Ishikawa (cell line): ENCODE data around the gene TFRC.

Source experiments
- MAX ChIP-seq: IDR thresholded peaks from 2 replicates; pipeline ENCODE4 v1.6.1; 2012
- RAD21 ChIP-seq: IDR thresholded peaks from 2 replicates; pipeline ENCODE4 v1.6.1; 2012; ENCODE audit warnings: low read depth
- YY1 ChIP-seq: IDR thresholded peaks from 2 replicates; pipeline ENCODE4 v1.6.1; 2012; ENCODE audit warnings: low read depth

DNA sequence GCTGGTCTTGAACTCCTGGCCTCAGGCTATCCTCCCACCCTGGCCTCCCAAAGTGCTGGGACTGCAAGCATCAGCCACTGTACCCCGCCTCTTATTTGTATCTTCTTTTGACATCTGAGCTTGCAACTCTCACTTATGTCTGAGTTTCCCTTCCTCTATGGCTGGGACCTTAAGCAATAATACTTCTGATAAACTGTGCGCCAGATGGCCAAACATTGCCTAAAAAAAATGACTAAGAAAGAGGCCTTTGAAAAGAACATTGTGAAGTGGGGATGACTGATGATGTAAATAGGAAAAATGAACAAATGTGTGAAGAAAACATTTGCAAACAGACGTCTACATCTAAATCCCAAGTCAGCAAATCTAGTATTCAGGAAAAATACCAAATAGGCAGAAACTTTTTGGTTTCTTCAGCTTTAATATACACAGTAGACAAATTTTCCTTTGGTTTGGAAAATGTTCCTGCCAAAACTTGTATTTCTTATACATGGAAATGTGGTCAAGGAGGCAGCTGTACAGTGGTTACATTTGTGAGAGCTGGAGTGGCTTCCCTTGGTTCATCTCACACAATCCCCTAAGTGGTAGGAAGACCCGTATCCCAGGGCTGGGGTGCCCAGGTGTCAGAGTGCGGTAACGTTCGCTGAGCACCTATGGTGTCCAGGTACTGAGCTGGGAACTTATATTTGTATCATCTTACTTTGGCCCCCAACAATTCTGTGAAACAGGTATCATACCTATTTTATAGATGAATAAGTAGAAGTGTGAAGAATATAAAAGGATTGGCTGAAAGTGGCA lies 11.6 kb upstream of the TFRC start:
- TF ChIP-seq RAD21 (no peak), YY1 (no peak), MAX (no peak)
